ENCODE data around the gene CFAP45. TPM values are rescaled to one million over a fixed set of nuclear protein-coding genes. Genes with fewer than 3 reads are reported as not detected.
A peak's percentile ranks its signal among the peaks of the same experiment; 100 is the strongest.

The CFAP45 gene
- polyA plus RNA-seq, 2 of the 4 experiments (the other 2 are of a cell fraction): 0.67 to 0.89 TPM

- 89% methylated on average over 3 of the region's 3 CpGs for WGBS (ENCODE audit: missing lambda C conversion rate)
- H3K4me3 ChIP-seq: no peak overlapping the region
- ChIA-PET CTCF (interaction anchor here (0.9 to 5.8 kb wide), 6 partner anchors 11 to 137 kb away, joined by 3 to 64 read pairs (median 6); partner anchors contain the start of genes DUSP23 and FCRL6), POLR2A (no interaction called here)
- peak overlapping the region; percentile 51 for H3K4me2 ChIP-seq
- peaks cover 39% of the 10 kb centered on the region for H3K4me1 ChIP-seq
- ATAC-seq (no peak), DNase-seq (ENCODE audit: low read depth in 1 of 2, low spot score in 1 of 2) (no peak), FAIRE-seq (no peak)
- peak overlapping the region; percentile 47 to 70 for H3K27ac ChIP-seq
- no peaks in the 10 kb centered on the region for H3K9me3 ChIP-seq
- no peak for TF ChIP-seq HMGXB4 (CRISPR knock-in tag; IDR thresholded peaks at IDR 0.05; ENCODE audit: borderline replicate concordance)
- TF ChIP-seq MAX (IDR thresholded peaks at IDR 0.05): 0 out of 2 replicates have a peak, but pooled peaks have one; percentile 6
Measured at GRCh38 chr1:159880430-159880829, 19.5 kb downstream of the CFAP45 start.

GRCh38 chr1:159879977-159880376 is 20.0 kb downstream of the CFAP45 start:
- Histone ChIP-seq H3K9me3 (no peaks in the 10 kb centered on the region), H3K27ac (peak overlapping the region; percentile 47 to 70), H3K4me1 (peaks cover 39% of the 10 kb centered on the region), H3K4me2 (peak overlapping the region; percentile 51), H3K4me3 (no peak overlapping the region)
- CTCF ChIA-PET: interaction anchor here (0.9 to 5.8 kb wide), 6 partner anchors 11 to 137 kb away, joined by 3 to 64 read pairs (median 8); no protein-coding TSS in a partner anchor
- DNase-seq (ENCODE audit: low read depth in 1 of 2, low spot score in 1 of 2) (peak in 1 of 2 experiments; percentile 52), ATAC-seq (no peak), FAIRE-seq (no peak)
- WGBS (ENCODE audit: missing lambda C conversion rate): 52% methylated on average over 4 of the region's 4 CpGs
- TF ChIP-seq HOXB5 (CRISPR knock-in tag; IDR thresholded peaks at IDR 0.05) (0 out of 2 replicates have a peak, but pooled peaks have one; percentile 12), CEBPB (IDR thresholded peaks at IDR 0.05) (peak; percentile 91 to 94), MAFK (IDR thresholded peaks at IDR 0.05; ENCODE audit: partially characterized antibody) (peak; percentile 98), RARB (CRISPR knock-in tag; IDR thresholded peaks at IDR 0.05) (no peak), ESRRA (IDR thresholded peaks at IDR 0.05; ENCODE audit: borderline replicate concordance, low read length) (no peak), KDM5A (IDR thresholded peaks at IDR 0.05) (no peak), MAX (IDR thresholded peaks at IDR 0.05) (0 out of 2 replicates have a peak, but pooled peaks have one; percentile 9), HOXB13 (CRISPR knock-in tag; IDR thresholded peaks at IDR 0.05; ENCODE audit: low read depth) (no peak), JUNB (IDR thresholded peaks at IDR 0.05) (peak; percentile 52; the same call in 1 of the 2 replicates), FOSL2 (IDR thresholded peaks at IDR 0.05) (peak; percentile 75), FOSL2 (CRISPR knock-in tag; IDR thresholded peaks at IDR 0.05) (peak; percentile 71), FOXS1 (CRISPR knock-in tag; IDR thresholded peaks at IDR 0.05) (no peak), JUN (IDR thresholded peaks at IDR 0.05) (0 out of 5 replicates have a peak, but pooled peaks of 1 of the 2 experiments have one; percentile 21), HES2 (IDR thresholded peaks at IDR 0.05) (peak; percentile 61; the same call in 1 of the 2 replicates), NFE2L2 (conservative IDR thresholded peaks at IDR 0.05; ENCODE audit: low read length) (peak; percentile 96), POLR2AphosphoS2 (conservative IDR thresholded peaks at IDR 0.05; ENCODE audit: low read length) (no peak)
- POLR2A ChIA-PET: no interaction called here

DNA sequence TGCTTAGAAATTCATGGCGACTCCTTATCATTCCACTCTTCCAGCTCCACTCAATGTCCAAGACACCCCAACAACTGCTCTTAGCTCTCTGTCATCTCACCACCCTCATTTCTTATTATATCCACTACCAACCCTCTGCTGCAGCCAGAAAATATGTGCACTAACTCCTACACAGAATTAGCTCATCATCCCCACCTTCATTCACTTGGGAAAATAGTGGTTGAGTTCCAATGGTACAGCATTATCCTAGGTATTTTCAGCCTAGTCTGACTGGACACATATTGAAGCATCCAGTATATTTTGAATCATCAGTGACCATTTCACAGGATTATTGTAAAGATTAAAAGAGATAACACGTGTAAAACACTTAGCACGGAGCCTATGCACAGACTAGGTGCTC is 20.8 kb downstream of the CFAP45 start:
- ATAC-seq (no peak), DNase-seq (ENCODE audit: low read depth in 1 of 2, low spot score in 1 of 2) (no peak), FAIRE-seq (no peak)
- ChIA-PET POLR2A (no interaction called here), CTCF (interaction anchor here (0.6 to 5.8 kb wide), 11 partner anchors 12 to 807 kb away, joined by 3 to 64 read pairs (median 4); partner anchors contain the start of genes DUSP23 and SLAMF8)
- H3K27ac ChIP-seq: peak overlapping the region in 1 of 2 experiments; percentile 70; a peak in 3 of 6 replicates
- TF ChIP-seq ZFP36 (IDR thresholded peaks at IDR 0.05; ENCODE audit: borderline replicate concordance, partially characterized antibody) (no peak), CBX2 (IDR thresholded peaks at IDR 0.05; ENCODE audit: borderline replicate concordance, low read depth) (no peak), EHMT2 (IDR thresholded peaks at IDR 0.05; ENCODE audit: low read depth) (no peak), MAX (IDR thresholded peaks at IDR 0.05) (no peak), CTCF (IDR thresholded peaks at IDR 0.05) (no peak), USF2 (IDR thresholded peaks at IDR 0.05) (no peak)
- TF ChIP-seq, protein P1, sequence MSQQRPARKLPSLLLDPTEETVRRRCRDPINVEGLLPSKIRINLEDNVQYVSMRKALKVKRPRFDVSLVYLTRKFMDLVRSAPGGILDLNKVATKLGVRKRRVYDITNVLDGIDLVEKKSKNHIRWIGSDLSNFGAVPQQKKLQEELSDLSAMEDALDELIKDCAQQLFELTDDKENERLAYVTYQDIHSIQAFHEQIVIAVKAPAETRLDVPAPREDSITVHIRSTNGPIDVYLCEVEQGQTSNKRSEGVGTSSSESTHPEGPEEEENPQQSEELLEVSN (IDR thresholded peaks at IDR 0.05; ENCODE audit: borderline replicate concordance, low read depth): no peak
- H3K4me2 ChIP-seq: no peak overlapping the region; the same call in 2 of the 3 replicates
- H3K4me1 ChIP-seq: peaks cover 39% of the 10 kb centered on the region
- WGBS (ENCODE audit: missing lambda C conversion rate): 83% methylated on average over 3 of the region's 3 CpGs
- no peaks in the 10 kb centered on the region for H3K9me3 ChIP-seq
- H3K4me3 ChIP-seq: no peak overlapping the region
